ENCODE results near the gene C22orf39.

Gene C22orf39, protein sequence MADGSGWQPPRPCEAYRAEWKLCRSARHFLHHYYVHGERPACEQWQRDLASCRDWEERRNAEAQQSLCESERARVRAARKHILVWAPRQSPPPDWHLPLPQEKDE

DNA sequence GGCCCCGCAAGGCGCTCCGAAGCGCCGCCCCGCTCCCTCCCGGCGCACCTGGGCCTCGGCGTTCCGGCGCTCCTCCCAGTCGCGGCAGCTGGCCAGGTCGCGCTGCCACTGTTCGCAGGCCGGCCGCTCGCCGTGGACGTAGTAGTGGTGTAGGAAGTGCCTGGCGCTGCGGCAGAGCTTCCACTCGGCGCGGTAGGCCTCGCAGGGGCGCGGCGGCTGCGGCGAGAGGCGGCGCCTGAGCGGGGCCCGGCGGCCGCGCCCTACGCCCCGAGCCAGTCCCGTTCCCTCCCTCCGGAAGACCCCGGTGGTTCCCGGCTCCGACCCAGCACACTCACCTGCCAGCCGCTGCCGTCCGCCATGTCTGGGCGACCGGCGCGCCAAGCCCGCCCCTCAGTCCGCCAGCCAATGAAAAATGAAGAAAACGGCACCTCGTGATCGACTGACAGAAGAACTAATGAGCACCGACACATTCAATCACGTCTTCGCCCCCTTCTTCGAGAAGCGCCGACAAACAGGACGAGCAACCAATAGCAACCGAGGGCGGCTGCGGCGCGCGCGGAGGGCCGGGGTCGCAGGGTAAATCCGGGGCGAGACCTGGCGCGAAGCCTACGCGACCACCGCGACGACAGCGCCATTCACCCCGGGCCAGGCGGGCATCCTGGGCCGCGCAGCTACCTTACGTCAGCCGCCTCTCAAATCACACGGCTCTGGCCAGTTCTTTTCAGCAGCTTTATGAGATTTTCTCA lies at the start of gene C22orf39:
Gene C22orf39 (minus strand): TSS at position 382 of the 746 bp plus-strand sequence. CDS start 23 bp downstream, at position 359.
- peak; percentile 83 for DNase-seq

DNA sequence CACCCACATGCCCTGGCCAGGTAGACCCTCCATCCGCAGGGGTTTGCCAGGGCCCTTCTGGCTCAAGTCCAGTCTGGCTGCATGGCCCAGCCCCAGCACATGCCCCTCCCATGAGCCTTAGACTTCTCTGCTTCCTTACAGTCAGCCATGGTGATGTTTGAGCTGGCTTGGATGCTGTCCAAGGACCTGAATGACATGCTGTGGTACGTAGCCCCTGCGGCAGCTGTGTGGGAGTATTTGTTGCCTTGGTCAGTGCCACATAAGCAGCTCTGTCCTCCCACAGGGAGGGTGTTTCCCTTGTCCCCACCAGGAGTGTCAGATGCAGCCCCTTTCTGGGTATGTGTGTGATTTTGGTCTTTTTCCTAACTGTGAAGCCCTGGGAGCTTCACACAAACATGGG lies 49.7 kb upstream of the C22orf39 start:
- DNase-seq = no peak

DNA sequence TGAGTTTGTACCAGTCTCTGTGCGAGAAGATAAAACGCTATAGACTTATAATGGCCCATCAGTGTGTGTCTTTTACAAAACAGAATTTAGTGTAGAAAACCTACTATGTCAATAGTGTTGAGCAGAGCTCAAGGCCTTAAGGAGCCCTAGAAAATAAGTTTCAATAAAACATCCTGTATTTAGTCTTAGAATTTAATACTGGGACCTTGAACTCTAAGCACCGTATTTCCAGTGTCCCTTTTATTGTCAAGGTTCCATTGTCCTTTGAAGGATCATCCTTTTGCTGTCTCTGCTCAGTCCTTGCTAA lies 48.8 kb upstream of the C22orf39 start:
- no peak for DNase-seq

DNA sequence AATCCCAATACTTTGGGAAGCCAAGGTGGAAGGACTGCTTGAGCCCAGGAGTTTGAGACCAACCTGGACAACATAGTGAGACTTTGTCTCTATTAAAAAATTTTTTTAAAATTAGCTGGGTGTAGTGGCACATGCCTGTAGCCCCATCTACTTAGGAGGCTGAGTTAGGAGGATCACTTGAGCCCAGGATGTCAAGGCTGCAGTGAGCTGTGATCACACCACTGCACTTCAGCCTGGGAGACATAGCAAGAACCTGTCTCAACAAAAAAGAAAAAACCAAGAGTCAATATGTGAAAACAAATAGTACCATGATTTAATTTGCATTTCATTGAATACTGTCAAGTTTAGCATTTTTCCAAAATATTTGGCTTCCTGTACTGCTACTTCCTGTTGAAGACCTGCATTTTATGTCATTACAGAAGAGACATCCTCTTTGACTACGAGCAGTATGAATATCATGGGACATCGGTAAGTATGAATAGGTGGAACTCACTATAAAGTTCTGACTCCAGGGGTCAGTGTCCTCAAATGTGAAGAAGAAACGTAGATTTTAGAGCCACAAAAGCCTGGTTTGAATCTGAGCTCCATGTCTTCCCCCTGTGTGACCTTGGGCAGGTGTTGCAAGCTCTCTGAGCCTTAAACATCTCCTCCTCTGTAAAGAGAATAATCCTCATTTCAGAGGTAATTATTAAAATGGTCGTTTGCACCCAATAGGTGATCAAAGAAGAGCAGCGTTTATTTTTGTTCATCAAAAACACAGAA lies 48.2 kb upstream of the C22orf39 start:
- DNase-seq = no peak

DNA sequence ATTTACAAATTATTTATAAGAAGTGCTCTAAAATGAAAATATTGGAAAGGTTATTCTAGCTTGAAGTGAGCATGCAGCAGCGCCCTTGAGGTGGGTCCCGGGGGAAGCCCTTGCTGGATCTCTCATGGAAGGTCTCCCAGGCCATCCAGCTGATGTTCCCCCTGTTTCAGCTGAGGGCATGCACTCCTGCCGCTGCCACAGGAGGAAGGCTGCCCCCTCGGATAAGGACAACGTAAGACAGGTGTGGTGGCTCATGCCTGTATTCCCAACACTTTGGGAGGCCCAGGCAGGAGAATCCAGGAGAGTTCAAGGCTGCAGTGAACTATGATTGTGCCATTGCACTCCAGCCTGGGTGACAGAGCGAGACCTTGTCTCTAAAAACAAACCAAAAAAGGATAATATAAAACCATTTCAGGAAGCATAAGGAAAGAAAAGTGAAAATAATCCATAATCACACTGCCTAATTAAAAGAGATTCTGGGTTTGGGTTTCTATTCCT lies 47.2 kb upstream of the C22orf39 start:
- no peak for DNase-seq

DNA sequence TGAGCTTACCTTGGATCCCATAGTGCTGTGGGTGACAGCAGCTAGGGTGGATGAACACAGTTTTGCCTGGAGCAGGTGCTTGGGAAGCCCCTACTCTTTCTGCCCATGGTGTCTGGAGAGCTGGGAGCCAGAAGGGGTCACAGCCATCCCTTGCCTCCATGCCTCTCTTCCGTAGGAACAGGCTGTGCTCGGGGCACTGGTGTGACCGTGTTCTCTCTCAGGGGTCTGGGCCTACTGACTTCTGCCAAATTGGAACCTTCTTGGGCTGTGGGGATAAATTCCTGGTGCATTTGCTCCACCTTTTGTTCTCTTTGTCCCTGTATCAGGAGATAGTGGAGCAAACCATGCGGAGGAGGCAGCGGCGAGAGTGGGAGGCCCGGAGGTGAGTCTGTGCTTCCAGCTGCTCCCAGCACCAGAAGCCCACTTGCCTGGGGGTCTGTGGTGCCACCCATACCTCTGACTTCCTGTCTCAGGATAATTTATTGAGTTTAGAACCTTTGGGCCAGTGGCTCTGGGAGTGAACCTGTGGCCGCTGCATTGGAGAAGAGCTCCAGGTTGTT lies 46.6 kb upstream of the C22orf39 start:
- no peak for DNase-seq

DNA sequence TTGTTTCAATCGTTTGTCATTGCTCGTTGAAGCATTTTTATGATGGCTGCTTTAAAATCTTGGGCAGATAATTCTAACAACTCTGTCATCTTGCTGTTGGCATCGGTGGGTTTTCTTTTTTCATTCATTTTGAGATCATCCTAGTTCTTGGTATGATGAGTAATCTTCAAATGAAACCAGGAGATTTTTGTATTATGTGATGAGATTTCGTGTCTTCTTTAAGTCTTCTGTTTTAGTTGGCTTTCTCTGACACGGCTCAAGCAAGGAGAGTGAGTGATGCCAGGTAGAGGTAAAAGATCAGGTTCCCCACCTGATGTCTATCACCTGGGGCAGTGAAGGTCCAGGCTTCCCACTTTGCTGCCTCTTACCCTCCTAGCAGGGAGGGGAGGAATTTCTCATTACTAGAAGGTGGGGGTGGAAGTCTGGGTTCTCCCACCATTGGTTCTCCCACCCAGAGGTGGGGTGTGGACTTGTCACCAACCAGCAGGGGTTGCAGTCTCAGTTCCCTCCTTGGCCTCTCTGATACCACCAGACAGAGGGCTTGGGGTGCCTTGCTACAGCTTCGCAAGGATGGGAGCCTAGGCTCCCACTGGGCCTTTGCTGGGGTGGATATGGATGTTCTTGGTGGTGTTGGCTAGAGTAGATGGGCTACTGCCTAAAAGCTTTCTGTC lies 45.1 kb upstream of the C22orf39 start:
- DNase-seq = no peak

DNA sequence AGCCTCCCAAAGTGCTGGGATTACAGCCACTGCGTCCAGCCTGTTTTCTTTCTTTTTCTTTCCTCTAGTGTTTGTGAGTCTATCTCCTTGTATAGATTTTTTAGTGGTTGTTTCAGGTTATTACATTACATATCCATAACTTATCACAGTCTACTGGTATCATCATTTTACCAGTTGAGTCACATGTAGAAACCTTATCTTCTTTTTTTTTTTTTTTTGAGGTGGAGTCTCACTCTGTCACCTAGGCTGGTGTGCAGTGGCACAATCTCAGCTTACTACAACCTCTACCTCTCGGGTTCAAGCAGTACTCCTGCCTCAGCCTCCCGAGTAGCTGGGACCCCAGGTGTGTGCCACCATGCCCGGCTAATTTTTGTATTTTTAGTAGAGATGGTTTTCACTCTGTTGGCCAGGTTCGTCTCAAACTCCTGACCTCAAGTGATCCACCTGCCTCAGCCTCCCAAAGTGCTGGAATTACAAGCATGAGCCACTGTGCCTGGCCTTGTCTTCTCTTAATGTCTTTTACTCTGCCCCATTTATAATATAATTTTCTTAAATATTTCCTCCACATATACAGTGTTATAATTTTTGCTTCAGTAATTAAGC lies 43.2 kb upstream of the C22orf39 start:
- no peak for DNase-seq

DNA sequence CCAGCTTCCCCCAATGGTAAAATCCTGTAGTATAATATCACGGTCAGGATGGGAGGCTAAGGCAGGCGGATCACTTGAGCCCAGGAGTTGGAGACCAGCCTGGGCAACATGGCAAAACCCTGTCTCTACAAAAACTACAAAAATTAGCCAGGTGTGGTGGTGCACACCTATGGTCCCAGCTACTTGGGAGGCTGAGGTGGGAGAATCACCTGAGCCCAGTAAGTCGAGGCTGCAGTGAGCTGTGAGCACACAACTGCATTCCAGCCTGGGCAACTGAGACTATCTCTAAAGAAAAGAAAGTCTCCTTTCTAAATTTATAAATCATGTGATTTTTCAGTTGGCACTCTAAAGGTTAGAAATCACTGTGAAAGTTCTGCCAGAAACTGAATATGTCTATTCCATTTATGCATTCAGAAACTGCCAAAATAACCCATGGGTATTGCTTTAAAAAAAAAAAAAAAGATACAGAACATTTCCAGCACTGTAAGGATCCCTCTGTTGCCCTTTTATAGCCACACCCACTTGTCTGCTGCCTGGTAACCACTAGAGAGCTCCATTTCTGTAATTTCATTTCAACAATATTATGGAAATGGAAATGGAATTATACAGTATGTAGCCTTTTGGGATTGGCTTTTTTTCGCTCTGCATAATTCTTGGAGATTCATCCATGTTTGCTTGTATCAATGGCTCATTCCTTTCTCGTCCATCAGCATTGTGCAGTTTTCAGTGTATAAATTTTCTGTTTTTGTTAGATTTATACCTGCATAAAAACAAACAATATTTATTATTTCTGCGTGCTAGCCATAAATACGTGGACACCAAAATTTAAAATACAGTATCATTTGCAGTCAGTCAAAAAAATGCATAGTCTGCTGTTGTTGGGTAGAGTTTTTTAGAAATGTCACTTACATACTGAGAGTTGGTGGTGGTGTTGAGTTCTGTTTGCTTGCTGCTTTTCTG lies 41.7 kb upstream of the C22orf39 start:
- no peak for DNase-seq

DNA sequence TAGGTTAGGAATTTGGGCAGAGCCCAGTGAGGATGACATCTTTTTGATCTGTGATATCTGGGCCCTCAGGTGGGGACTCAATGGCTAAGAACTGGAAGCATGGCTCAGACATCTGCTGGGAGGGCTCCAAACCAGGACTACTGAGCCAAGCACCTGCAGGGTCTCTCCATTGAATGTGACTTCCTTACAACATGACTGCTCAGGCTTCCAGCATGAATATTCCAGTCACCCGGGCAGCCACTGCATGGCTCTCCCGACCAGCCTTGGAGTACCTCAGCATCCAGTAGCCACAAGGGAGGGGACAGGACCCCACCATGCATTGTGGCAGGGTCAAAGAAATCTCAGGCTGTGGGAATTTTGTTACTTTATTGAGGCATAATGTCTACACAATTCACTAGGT lies 40.8 kb upstream of the C22orf39 start:
- no peak for DNase-seq

DNA sequence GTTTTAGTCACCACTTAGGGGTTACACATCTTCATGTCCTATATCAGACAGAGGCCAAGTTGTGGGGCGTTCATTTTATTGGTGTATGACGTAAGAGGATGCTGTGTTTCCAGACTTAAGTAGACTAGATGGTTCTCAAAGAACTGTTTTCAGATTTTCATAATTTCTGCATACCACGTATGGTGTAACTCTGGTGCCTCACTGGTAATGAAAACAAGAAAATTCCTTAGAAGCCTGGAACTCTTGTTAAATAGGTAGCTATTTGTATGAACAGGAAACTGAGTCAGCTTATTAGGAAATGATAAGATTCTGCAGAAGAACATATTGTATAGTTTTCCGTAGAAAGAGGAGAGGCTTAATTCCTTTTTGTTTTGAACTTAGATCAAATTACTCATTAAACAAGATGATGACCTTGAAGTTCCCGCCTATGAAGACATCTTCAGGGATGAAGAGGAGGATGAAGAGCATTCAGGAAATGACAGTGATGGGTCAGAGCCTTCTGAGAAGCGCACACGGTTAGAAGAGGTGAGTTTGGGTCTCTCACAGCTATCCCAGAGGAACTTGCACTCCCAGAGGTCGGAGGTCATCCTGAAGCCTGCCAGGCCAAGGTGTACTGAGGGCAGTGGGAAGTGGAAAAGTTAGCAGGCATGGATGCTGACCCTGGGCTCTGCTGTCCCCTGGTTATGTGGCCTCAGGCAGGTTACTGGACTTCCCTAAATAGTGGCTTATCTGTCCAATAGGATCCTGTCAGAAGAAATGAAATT lies 36.2 kb upstream of the C22orf39 start:
- no peak for DNase-seq

DNA sequence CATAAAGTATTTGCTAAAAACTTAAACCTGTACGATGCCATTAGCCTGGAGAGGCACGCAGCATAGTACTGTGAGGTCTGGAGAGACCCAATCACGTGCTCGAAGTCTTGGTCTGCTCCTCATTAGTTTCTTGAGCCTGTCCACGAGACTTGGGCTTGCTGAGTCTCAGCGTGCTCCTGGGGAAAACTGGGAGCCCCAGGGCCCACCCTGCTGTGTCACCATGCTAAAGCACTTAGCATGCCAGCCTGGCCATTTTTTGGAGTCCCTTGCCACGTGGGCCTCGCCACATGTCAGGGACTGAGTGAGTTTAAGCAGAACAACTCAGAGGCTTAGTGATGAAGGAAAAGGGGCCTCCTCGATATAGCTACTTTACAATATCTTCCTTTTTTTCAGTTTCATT lies 34.8 kb upstream of the C22orf39 start:
- no peak for DNase-seq

DNA sequence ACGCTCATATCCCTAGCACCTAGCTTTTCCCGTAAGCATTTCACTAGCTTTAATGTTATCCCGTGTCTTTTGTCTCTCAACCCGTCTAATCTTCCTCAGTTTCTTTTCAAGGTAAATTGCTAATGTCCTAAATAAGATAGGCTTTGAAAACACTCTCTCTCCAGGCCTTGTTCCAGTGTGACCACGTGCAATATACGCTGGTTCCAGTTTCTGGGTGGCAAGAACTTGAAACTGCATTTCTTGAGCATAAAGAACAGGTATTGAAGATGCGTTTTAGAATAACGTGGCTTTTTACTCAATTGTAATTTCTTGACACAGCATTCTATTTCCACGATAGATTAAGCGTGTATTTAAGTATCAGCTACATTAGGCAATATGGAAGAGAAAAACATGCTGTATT lies 33.3 kb upstream of the C22orf39 start:
- DNase-seq = no peak

DNA sequence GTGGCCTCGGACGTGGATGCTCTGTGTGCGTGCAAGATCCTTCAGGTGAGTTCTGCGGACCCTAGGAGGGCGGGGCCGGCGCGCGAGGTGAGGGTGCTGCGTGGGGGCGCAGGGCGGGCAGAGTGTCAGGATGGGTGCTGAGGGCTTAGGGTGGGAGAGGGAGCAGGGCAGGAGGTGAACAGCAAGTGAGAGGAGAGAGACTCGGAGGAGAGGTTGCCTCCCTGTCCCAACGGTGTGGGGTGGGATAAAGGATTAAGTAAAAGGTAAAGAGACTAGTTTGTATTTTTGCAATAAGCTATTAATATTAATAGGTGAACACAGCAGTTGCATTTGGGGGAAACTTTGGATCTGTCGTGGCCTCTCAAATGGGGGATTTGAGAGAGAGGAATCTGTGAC lies 32.7 kb upstream of the C22orf39 start:
- DNase-seq = no peak

DNA sequence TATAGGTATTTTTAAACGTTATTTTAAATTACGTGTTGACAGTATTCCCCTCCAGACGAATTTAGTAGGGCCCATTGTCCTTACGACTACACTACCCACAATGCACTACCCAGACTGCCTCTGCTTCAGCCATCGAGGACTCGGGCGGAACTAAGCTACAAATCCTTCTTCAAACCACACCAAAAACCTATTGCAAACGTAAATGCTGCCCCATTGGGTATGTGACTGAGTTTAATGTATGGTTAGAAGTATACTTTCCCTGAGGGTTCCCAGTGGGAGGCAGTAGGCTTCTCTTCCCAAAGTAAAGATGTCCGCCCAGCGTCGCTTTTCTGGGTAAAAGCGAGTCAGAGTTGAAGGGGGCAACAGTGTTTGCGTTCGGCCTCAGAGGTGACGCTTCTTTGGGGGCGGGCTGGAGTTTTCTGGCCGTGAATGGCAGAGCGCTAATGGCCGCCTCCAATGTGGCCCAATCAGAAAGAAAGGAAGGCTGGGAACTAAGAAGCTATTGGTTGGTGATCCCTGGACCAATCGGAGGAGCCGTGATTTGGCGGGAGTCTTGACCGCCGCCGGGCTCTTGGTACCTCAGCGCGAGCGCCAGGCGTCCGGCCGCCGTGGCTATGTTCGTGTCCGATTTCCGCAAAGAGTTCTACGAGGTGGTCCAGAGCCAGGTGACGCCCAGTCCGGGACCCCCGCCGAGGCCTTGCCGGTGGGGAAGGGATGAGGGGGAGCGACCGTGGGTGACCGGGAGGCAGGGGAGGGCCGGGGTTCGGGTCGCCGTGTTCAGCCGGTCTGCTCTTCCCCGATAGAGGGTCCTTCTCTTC lies 32.1 kb upstream of the C22orf39 start, which contains the start of gene CDC45:
Gene CDC45 (plus strand): TSS at position 566 of the 818 bp plus-strand sequence. CDS start 49 bp downstream, at position 615.
- DNase-seq = peak; percentile 93

DNA sequence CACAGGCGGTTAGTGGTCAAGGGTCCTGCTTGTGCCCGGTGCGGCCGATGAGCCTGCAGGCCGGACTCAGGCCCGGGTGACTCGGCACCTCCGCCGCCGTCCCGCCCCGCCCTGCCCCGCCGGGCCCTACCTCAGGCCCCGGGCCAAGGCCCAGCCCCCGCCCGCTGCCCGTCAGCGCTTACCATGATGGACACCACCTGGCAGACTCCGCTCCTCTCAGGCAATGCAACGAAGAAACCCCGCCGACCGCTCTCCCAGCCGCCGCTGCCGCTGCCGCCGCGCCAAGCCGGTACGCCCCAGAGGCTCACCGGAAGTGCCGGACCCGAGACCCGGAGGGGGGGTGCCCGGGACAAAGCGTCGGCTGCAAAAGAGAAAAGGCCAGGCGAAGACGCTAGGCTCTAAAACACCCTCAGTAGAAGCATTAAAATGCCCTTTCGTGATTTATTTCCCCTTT lies 31.4 kb upstream of the C22orf39 start, which contains the start of gene UFD1:
Gene UFD1 (minus strand): TSS at position 293 of the 454 bp plus-strand sequence. CDS start 108 bp downstream, at position 185.
- DNase-seq = peak; percentile 75

DNA sequence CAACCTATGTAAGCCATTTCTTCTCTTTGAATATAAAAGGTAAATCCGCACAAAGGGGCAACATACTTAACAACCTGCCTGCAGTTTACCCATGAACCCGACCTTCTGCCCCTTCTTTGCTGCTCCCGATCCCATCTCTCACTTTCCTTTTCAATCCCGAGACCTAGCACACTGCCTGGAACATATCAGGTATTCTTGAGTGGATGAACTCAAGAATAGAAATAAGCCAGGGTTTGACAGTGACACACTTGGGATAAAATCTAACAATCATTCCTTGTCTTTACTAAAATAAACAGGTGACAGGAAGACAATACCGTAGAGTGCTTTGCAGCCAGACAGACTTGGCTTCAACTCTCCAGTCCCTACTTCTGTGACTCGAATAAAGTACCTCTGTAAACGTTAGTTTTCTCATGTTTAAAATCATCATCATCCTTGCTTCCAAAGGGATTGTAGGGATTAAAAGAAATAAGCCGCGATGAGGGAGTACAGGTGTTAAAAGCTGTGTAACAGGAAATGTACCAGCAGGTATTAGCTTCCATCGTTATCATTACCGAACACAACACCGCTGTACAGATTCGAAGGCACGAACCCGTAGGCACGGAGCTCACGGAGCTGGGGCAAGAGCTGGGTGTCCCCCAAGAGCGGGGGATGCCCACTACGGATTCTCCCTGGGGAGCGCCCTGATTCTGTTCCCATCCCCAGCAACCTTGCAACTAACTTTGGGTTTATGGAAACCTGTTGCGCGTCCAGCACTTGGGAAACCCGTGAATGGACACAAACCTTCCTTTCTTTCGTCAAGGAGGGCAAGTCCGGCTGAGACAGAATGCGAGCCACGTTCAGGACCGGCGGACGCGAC lies 30.8 kb upstream of the C22orf39 start:
- peak; percentile 12 for DNase-seq

DNA sequence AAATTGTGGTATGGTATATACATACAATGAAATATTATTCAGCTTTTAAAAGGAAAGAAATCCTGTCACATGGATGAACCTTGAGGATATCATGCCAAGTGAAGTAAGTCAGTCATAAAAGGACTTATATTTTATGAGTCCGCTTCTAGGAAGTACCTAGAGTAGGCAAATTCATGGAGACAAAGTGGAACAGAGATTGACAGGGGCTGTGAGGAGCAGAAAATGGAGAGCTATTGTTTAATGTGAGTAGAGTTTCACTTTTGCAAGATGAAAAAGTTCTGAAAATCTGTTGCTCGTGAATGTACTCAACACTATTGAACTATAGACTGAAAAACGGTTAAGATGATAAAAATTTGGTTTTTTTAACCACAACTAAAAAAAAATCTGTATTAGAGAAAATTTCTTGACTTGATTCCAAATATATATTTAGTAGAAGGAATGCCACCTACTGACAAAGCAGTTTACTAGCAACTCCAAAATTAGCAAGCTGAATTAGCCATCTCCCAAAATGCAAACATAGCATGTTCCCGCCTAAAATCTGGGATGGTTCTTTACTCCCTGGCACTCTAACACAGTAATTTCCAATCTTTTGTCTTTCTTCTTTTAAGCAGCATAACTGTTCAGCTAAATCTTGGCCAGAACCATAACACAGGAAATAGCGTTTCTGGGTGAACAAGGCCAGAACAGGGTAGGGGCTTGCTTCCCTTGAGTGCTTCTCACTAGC lies 30.0 kb upstream of the C22orf39 start:
- no peak for DNase-seq

All from activated CD4-positive, alpha-beta T cell treated with anti-CD3 and anti-CD28 coated beads, Interleukin-2, amount 50 U/mL, for 1 hour (primary cell).